HepG2 (cell line): ENCODE results near the gene PGPEP1. TPM values are rescaled to one million over a fixed set of nuclear protein-coding genes. Genes with fewer than 3 reads are reported as not detected.

Source experiments
- ARID4A ChIP-seq: sonication (generic); formaldehyde crosslinking; IDR thresholded peaks from 2 replicates; pipeline ENCODE4 v1.5.0; 2020; ENCODE audit warnings: mild to moderate bottlenecking, missing genetic modification reagents, borderline replicate concordance
- ESRRA ChIP-seq: sonication (generic); formaldehyde crosslinking; IDR thresholded peaks from 2 replicates; pipeline ENCODE4 v1.5.1; 2020; ENCODE audit warnings: mild to moderate bottlenecking, low read depth, missing genetic modification reagents
- FOSL2 ChIP-seq: sonication (generic); formaldehyde crosslinking; IDR thresholded peaks from 2 replicates; pipeline ENCODE4 v1.4.0; 2020; ENCODE audit warnings: missing genetic modification reagents
- KDM1A ChIP-seq: IDR thresholded peaks from 2 replicates; pipeline ENCODE4 v1.6.1; 2016; ENCODE audit warnings: missing compliant biosample characterization
- RBFOX2 ChIP-seq: fragments of 200-400 bp; formaldehyde crosslinking; IDR thresholded peaks from 2 replicates; pipeline ENCODE4 v1.6.1; 2017; ENCODE audit warnings: low read depth, mild to moderate bottlenecking, low read length
- REXO4 ChIP-seq: sonication (generic); formaldehyde crosslinking; IDR thresholded peaks from 2 replicates; pipeline ENCODE4 v1.8.0; 2022; ENCODE audit warnings: missing genetic modification reagents, mild to moderate bottlenecking, borderline replicate concordance
- SMARCC2 ChIP-seq: fragments of 450-650 bp; IDR thresholded peaks from 2 replicates; pipeline ENCODE4 v1.6.1; 2017; ENCODE audit warnings: antibody characterized with exemption, mild to moderate bottlenecking
- ZHX1 ChIP-seq: sonication (generic); formaldehyde crosslinking; IDR thresholded peaks from 2 replicates; pipeline ENCODE4 v1.8.1; 2022; ENCODE audit warnings: low read depth, mild to moderate bottlenecking, missing genetic modification reagents
- ZNF232 ChIP-seq: sonication (generic); formaldehyde crosslinking; IDR thresholded peaks from 2 replicates; pipeline ENCODE4 v1.4.0; 2020; ENCODE audit warnings: missing genetic modification reagents, borderline replicate concordance
- ZNF274 ChIP-seq: sonication (generic); formaldehyde crosslinking; IDR thresholded peaks from 2 replicates; pipeline ENCODE4 v1.5.1; 2020; ENCODE audit warnings: mild to moderate bottlenecking, missing genetic modification reagents
- ZNF564 ChIP-seq: sonication (generic); formaldehyde crosslinking; IDR thresholded peaks from 2 replicates; pipeline ENCODE4 v1.8.1; 2023; ENCODE audit warnings: mild to moderate bottlenecking, missing genetic modification reagents
- ZNF605 ChIP-seq: sonication (generic); formaldehyde crosslinking; IDR thresholded peaks from 2 replicates; pipeline ENCODE4 v1.8.0; 2022; ENCODE audit warnings: mild to moderate bottlenecking, missing genetic modification reagents
- ZNF709 ChIP-seq: sonication (generic); formaldehyde crosslinking; IDR thresholded peaks from 2 replicates; pipeline ENCODE4 v1.5.0; 2020; ENCODE audit warnings: mild to moderate bottlenecking, missing genetic modification reagents
- ZNF766 ChIP-seq: sonication (generic); formaldehyde crosslinking; IDR thresholded peaks from 2 replicates; pipeline ENCODE4 v1.5.0; 2020; ENCODE audit warnings: missing genetic modification reagents, borderline replicate concordance
- polyA plus RNA-seq, 8 experiments: library from polyadenylated mRNA; depleted of rRNA in 3 of 8; stranded (reverse) in 7 of 8; unstranded in 1 of 8; fragments of >200 nt; fragmentation: Illumina TruSeq in 4 of 8; extraction: Trizol in 4 of 8; gene quantifications; 2 replicates each; pipeline versions ENCODE4 v1.2.1 to v1.2.3, GENCODE V29; 2011 to 2016; ENCODE audit warnings: low read depth in 4 of 8, missing spikeins in 1 of 8, mixed read lengths in 1 of 8; ENCODE audit not compliant: insufficient read depth in 1 of 8
- total RNA-seq, 5 experiments: library from RNA; depleted of rRNA; stranded (reverse); fragments of >200 nt; fragmentation: Illumina TruSeq; extraction: Trizol; gene quantifications; 2 replicates each; pipeline ENCODE4 v1.2.3, GENCODE V29; 2016; ENCODE audit warnings: low read depth in 1 of 5
- TF ChIP-seq, protein P1 (sequence below): sonication (generic); IDR thresholded peaks from 2 replicates; pipeline ENCODE4 v1.6.1; 2016; ENCODE audit warnings: low read depth, borderline replicate concordance
- TF ChIP-seq, protein P2 (sequence below): sonication (generic); formaldehyde crosslinking; IDR thresholded peaks from 2 replicates; pipeline ENCODE4 v1.4.0; 2020; ENCODE audit warnings: missing genetic modification reagents, borderline replicate concordance
- TF ChIP-seq, protein P3 (sequence below): sonication (generic); formaldehyde crosslinking; IDR thresholded peaks from 2 replicates; pipeline ENCODE4 v1.4.0; 2020; ENCODE audit warnings: mild to moderate bottlenecking, missing genetic modification reagents

Gene PGPEP1
- total and polyA plus RNA-seq, 2 of the 13 experiments (the other 11 are each of a cell fraction or from before 2014, with no cell fraction given), result 53.1 to 56.6 TPM

DNA sequence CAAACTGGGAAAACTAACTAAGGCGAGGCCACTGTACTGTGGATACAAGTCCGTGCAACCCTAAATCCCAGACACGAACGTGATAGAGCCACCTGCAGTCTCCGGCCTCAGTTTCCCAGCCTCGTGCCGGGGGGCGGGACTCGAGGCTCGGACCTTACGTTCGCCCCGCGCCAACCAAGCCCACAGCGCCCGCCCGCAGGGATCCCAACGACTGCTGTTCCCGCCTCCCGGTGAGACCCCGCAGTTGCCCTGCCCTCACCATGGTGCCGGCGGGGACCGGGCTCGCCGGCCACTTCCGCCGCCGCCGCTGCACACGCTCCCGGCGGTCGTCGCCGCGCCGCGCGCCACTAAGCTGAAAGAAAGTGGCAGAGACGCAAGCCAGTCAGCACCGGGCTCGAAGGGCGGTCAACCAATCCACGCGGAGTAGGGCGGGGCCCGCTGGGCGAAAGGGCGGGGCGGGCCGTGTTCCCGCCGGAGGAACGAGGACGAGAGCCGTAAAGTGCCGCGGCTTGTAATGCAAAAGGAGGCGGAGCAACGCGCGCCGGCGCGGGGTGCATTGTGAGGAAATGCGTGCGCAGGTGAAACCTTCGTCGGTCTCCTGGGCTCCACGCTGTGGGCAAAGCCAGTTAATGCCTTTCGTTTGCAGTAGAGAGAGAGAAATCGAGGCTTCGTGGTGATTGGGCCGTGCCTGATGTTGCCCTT, 17.5 kb upstream of the PGPEP1 start, which contains the start of gene LSM4 (continued):
- peak; percentile 64; the same call in 1 of the 2 replicates for TF ChIP-seq ZHX1
- peak; percentile 97 for TF ChIP-seq RBFOX2
- 0 out of 2 replicates have a peak, but pooled peaks have one; percentile 53 for TF ChIP-seq REXO4
- TF ChIP-seq ZNF766 (CRISPR knock-in tag), result no peak; the same call in 1 of the 2 replicates
- TF ChIP-seq, protein P1, sequence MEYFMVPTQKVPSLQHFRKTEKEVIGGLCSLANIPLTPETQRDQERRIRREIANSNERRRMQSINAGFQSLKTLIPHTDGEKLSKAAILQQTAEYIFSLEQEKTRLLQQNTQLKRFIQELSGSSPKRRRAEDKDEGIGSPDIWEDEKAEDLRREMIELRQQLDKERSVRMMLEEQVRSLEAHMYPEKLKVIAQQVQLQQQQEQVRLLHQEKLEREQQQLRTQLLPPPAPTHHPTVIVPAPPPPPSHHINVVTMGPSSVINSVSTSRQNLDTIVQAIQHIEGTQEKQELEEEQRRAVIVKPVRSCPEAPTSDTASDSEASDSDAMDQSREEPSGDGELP, result peak; percentile 23; the same call in 1 of the 2 replicates
- peak; percentile 49; the same call in 1 of the 2 replicates for TF ChIP-seq FOSL2 (CRISPR knock-in tag)
- peak; percentile 19; the same call in 1 of the 2 replicates for TF ChIP-seq ESRRA (CRISPR knock-in tag)
- peak; percentile 88 for TF ChIP-seq ARID4A (CRISPR knock-in tag)
- TF ChIP-seq, protein P2, sequence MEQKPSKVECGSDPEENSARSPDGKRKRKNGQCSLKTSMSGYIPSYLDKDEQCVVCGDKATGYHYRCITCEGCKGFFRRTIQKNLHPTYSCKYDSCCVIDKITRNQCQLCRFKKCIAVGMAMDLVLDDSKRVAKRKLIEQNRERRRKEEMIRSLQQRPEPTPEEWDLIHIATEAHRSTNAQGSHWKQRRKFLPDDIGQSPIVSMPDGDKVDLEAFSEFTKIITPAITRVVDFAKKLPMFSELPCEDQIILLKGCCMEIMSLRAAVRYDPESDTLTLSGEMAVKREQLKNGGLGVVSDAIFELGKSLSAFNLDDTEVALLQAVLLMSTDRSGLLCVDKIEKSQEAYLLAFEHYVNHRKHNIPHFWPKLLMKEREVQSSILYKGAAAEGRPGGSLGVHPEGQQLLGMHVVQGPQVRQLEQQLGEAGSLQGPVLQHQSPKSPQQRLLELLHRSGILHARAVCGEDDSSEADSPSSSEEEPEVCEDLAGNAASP, result 0 out of 2 replicates have a peak, but pooled peaks have one; percentile 17
- no peak for TF ChIP-seq ZNF605 (CRISPR knock-in tag)
- TF ChIP-seq KDM1A (CRISPR knock-in tag), result no peak
- 0 out of 2 replicates have a peak, but pooled peaks have one; percentile 84 for TF ChIP-seq ZNF709 (CRISPR knock-in tag)
- peak; percentile 42; the same call in 1 of the 2 replicates for TF ChIP-seq ZNF274 (CRISPR knock-in tag)
- 0 out of 2 replicates have a peak, but pooled peaks have one; percentile 50 for TF ChIP-seq ZNF564 (CRISPR knock-in tag)
- TF ChIP-seq SMARCC2, result no peak
- TF ChIP-seq ZNF232 (CRISPR knock-in tag), result peak; percentile 43; the same call in 1 of the 2 replicates
- TF ChIP-seq, protein P3, sequence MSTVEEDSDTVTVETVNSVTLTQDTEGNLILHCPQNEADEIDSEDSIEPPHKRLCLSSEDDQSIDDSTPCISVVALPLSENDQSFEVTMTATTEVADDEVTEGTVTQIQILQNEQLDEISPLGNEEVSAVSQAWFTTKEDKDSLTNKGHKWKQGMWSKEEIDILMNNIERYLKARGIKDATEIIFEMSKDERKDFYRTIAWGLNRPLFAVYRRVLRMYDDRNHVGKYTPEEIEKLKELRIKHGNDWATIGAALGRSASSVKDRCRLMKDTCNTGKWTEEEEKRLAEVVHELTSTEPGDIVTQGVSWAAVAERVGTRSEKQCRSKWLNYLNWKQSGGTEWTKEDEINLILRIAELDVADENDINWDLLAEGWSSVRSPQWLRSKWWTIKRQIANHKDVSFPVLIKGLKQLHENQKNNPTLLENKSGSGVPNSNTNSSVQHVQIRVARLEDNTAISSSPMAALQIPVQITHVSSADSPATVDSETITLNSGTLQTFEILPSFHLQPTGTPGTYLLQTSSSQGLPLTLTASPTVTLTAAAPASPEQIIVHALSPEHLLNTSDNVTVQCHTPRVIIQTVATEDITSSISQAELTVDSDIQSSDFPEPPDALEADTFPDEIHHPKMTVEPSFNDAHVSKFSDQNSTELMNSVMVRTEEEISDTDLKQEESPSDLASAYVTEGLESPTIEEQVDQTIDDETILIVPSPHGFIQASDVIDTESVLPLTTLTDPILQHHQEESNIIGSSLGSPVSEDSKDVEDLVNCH (CRISPR knock-in tag), result no peak
